ENCODE measurements around the gene DYRK3.
"Not testable (repeated sequence)": the region's sequence is repeated elsewhere in the genome, so short reads cannot be mapped to it uniquely, and the experiment has no call there.

The DYRK3 gene

DNA sequence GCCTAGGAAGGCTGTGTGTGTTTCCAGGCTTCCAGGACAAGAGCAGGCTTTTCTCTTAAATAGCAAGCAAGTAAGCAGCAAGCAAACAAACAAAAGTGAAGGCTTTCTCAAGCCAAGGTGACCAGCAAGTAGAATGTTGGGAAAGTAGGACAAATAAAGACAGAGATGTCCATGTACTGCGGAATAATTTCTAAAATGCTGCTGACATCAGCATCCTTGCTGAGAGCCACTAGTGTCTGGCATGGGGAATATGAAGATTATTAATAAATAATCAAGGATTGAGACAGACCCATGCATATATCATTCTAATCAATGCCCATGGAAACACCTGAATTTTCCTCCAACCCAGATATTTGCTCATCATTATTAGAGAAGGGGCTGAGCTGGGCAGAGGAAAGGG, 6.4 kb upstream of the DYRK3 start:
- no peak for DNase-seq (ENCODE audit: low read depth in 2 of 3, low spot score in 1 of 3)

GRCh38 chr1:206631085-206631509, 4.2 kb upstream of the DYRK3 start:
- peak in 1 of 3 donors; percentile 21 for DNase-seq (ENCODE audit: low read depth in 2 of 3, low spot score in 1 of 3)

DNA sequence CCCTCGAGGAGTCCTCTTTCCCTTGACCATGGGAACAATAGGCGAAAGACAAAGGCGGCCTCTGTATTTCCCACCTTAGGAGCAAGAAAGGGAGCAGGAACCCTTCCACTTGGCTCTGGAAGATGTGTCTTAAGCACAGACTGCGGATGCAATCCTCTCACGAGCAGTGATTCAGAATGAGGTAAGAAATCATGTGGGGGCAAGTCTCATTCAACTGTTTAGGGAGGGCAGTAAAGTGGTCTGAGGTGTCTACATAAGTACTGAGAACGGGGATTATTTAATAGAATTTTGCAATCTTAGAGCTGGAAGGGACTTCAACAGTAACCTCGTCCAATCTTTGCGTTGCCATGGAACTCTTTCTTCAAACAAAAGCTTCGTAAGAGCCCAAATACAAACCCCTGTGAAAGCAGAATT, 1.6 kb upstream of the DYRK3 start:
- no peak for DNase-seq (ENCODE audit: low read depth in 2 of 3, low spot score in 1 of 3)

- DNase-seq (ENCODE audit: low read depth in 2 of 3, low spot score in 1 of 3) = peak; percentile 42 to 78 (median 75)
Observed at GRCh38 chr1:206634365-206635079, 814 bp upstream of the DYRK3 start.

- no peak for DNase-seq (ENCODE audit: low read depth in 2 of 3, low spot score in 1 of 3)
Observed at GRCh38 chr1:206635978-206636345, 626 bp downstream of the DYRK3 start.

DNA sequence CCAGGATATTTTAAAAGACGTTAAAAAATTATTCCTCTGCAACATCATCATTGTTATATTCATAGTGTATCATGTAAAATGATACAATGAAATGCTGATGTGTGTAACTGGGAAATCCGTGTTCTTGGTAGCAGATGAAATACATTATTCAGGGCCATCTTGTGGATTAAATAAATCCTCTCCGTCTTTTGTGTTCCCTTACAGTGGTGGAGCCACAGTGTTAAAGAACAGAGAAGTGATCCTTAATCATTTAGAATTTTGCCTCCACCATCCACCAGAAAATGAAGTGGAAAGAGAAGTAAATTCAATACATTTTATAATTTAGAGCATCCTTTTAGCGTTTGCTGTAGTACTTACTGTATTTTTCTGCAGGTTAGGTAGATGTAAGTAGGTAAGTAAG, 1.3 kb downstream of the DYRK3 start:
- no peak for DNase-seq (ENCODE audit: low read depth in 2 of 3, low spot score in 1 of 3)

- no peak for DNase-seq (ENCODE audit: low read depth in 2 of 3, low spot score in 1 of 3)
Observed at GRCh38 chr1:206637605-206638004, 2.3 kb downstream of the DYRK3 start.

- DNase-seq (ENCODE audit: low read depth in 2 of 3, low spot score in 1 of 3) = not testable (repeated sequence)
Observed at GRCh38 chr1:206642074-206642473, 6.7 kb downstream of the DYRK3 start.

- no peak for DNase-seq (ENCODE audit: low read depth in 2 of 3, low spot score in 1 of 3)
Observed at GRCh38 chr1:206643118-206643698, 7.9 kb downstream of the DYRK3 start.

DNA sequence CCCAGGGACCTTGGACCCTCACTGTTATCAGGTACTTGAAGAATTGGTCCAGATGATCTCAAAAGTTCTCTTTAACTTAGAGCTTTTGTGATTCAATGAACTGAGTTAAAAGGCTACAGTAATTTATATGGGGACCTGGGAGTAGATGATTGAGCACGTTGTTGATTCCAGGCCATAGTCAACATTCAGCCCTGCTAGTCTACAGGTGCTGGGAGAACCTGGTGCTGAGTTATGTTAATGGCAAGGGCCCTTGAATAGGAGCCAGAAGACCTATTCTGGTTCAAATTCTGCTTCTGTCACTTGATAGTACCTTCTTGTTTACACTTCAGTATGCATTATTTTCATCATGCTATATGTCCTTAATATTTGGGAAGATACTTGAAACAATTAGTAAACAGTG, 11.2 kb downstream of the DYRK3 start:
- DNase-seq (ENCODE audit: low read depth in 2 of 3, low spot score in 1 of 3) = no peak

- no peak for DNase-seq (ENCODE audit: low read depth in 2 of 3, low spot score in 1 of 3)
Observed at GRCh38 chr1:206647224-206647623, 11.9 kb downstream of the DYRK3 start.

DNA sequence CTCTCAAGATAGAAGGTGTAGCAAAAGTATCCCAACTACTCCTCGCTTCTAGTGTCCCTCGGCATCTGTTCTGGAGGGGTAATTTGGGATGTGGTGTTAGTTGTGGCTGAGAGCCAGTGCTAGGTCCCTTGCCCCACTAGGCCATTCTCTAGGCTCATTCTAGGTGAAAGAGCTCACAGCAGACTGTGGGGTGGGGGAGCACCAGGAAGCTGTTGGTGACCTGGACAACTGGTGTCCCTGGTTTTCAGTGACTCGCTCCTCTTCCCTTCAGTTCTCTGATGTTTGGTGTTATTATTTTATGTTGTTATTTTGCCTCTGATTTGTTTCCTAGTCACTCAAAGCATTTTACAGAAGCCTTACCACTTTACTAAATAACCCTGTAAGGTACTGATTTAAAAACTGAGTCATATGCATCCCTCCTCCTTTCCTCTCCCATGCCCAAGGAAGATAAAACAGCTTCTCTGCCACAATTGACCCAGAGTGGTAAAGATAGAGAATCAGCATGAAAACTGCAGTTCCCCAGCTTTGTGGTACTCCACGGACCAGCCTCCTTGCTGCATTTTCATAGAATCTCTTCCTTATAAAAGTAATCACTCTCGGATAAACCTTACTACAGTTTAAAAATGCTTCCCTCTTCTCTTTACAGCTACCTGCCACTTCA, 14.1 kb downstream of the DYRK3 start:
- DNase-seq (ENCODE audit: low read depth in 2 of 3, low spot score in 1 of 3) = no peak

- DNase-seq (ENCODE audit: low read depth in 2 of 3, low spot score in 1 of 3) = no peak
Observed at GRCh38 chr1:206651014-206651413, 15.7 kb downstream of the DYRK3 start.

DNA sequence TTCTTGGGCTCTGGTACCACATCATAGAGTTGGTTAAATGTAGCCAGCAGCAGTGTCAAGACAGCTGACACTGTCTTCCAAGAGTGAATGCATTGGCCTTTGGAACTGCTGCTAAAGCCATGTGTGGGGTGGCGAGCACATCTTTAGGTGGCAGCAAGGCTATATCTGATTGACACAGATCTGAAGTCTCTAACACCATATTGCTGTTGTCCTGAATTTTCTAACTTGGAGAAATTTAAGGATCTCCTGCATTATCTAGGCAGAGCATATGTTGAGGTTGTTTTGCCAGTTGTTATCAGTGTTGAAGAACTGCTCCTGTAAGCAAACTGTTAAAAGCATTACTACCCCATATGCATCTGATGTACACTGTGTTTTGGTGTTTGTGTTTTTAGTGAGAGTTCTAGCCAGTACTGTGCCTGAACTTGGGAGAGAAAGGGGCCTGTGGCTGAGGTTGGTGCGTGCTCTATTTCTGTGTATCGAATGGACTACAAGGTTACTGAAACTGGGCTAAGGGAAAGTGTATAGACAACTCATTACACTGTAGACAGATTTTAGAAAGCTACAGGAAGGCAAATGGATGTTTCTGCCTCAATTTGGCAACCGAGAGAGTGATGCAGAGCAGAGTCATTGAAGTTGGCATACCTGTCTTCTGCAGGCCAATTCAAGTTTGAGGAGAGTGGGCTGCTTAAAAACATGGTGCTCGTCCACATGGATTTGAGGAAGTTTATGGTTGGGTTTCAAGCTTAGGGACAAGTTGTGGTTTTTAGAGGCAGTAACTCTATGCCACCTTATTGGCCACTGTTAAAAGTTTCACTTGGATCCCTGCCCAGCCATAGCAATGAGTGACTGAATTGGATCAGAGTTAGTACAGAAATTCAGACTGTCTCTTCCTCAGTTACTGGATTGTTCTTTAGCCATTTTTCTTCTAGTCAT, 16.9 kb downstream of the DYRK3 start:
- no peak for DNase-seq (ENCODE audit: low read depth in 2 of 3, low spot score in 1 of 3)

- no peak for DNase-seq (ENCODE audit: low read depth in 2 of 3, low spot score in 1 of 3)
Observed at GRCh38 chr1:206653715-206654459, 18.6 kb downstream of the DYRK3 start.

GRCh38 chr1:206654828-206655227, 19.5 kb downstream of the DYRK3 start:
- DNase-seq (ENCODE audit: low read depth in 2 of 3, low spot score in 1 of 3) = no peak

DNA sequence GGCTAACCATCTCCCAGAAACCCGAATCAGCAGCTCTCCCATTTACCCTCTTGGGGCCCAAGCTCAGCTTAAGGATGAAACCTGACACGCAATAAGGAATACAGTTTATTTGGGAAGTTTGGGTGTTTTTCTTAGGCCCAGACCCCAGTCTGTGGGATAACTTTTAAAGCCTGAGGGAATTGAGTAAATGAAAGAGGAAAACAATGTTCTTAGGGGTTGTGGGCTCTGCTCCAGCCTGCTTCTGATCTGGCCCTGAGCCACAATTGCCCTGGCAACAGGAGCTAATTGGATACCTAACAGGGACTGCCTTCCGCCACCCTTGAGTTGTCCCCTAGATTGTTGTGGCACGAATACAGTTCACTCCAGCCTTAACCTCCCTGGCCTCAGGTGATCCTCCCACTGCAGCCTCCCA, 20.1 kb downstream of the DYRK3 start:
- no peak for DNase-seq (ENCODE audit: low read depth in 2 of 3, low spot score in 1 of 3)

- no peak for DNase-seq (ENCODE audit: low read depth in 2 of 3, low spot score in 1 of 3)
Observed at GRCh38 chr1:206656936-206657335, 21.6 kb downstream of the DYRK3 start.

- DNase-seq (ENCODE audit: low read depth in 2 of 3, low spot score in 1 of 3) = no peak
Observed at GRCh38 chr1:206657751-206658150, 22.4 kb downstream of the DYRK3 start.

GRCh38 chr1:206658264-206658980, 23.1 kb downstream of the DYRK3 start:
- peak; percentile 38 to 55 (median 40) for DNase-seq (ENCODE audit: low read depth in 2 of 3, low spot score in 1 of 3)

All from stimulated activated CD4-positive, alpha-beta T cell treated with anti-CD3 and anti-CD28 coated beads, Interleukin-12 subunit alpha, Interleukin-12 subunit beta, amount 100 ng/mL, for 48 hours (primary cell).